WTC11 (cell line): ENCODE results near the gene EXD3.

Experiments used
- CREB1 ChIP-seq: sonication (generic); formaldehyde crosslinking; IDR thresholded peaks from 2 replicates; pipeline ENCODE4 v1.8.0; 2023; ENCODE audit warnings: mild to moderate bottlenecking, missing genetic modification reagents
- SMAD3 ChIP-seq: sonication (generic); formaldehyde crosslinking; IDR thresholded peaks from 2 replicates; pipeline ENCODE4 v1.8.0; 2022; ENCODE audit warnings: missing genetic modification reagents, mild to moderate bottlenecking, borderline replicate concordance
- TF ChIP-seq, protein P1 (sequence below): sonication (generic); formaldehyde crosslinking; IDR thresholded peaks from 2 replicates; pipeline ENCODE4 v1.8.1; 2022; ENCODE audit warnings: low read depth, mild to moderate bottlenecking, moderate library complexity, missing genetic modification reagents, borderline replicate concordance
- TF ChIP-seq, protein P2 (sequence below): fragments of 200-600 bp; IDR thresholded peaks from 2 replicates; pipeline ENCODE4 v1.8.0; 2022; ENCODE audit warnings: antibody characterized with exemption
- TF ChIP-seq, protein P3 (sequence below): sonication (generic); formaldehyde crosslinking; IDR thresholded peaks from 2 replicates; pipeline ENCODE4 v1.8.0; 2022; ENCODE audit warnings: missing genetic modification reagents
- TF ChIP-seq, protein P4 (sequence below): fragments of 250-450 bp; sonication (Bioruptor Pico); IDR thresholded peaks from 2 replicates; pipeline ENCODE4 v1.9.0; 2021; ENCODE audit warnings: mild to moderate bottlenecking

DNA sequence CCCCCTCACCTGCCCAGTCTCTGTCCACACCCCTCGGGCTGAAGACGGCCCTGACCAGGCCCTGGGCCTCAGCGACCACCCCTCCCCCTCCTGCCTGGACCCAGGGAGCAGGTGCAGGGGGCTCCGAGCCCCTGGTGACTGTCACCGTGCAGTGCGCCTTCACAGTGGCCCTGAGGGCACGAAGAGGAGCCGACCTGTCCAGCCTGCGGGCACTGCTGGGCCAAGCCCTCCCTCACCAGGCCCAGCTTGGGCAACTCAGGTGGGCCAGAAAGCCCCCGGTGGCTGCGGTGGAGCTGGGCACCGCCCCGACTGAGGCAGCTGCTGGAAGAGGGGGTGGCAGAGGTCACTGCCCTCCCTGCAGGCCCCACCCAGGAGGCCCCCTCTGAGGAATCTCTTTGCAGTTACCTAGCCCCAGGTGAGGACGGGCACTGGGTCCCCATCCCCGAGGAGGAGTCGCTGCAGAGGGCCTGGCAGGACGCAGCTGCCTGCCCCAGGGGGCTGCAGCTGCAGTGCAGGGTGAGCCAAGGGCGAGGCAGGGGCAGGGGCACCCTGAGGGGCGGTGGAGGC, 10.5 kb upstream of the EXD3 start:
- TF ChIP-seq, protein P1, sequence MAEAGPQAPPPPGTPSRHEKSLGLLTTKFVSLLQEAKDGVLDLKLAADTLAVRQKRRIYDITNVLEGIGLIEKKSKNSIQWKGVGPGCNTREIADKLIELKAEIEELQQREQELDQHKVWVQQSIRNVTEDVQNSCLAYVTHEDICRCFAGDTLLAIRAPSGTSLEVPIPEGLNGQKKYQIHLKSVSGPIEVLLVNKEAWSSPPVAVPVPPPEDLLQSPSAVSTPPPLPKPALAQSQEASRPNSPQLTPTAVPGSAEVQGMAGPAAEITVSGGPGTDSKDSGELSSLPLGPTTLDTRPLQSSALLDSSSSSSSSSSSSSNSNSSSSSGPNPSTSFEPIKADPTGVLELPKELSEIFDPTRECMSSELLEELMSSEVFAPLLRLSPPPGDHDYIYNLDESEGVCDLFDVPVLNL (CRISPR knock-in tag), result no peak
- TF ChIP-seq, protein P2, sequence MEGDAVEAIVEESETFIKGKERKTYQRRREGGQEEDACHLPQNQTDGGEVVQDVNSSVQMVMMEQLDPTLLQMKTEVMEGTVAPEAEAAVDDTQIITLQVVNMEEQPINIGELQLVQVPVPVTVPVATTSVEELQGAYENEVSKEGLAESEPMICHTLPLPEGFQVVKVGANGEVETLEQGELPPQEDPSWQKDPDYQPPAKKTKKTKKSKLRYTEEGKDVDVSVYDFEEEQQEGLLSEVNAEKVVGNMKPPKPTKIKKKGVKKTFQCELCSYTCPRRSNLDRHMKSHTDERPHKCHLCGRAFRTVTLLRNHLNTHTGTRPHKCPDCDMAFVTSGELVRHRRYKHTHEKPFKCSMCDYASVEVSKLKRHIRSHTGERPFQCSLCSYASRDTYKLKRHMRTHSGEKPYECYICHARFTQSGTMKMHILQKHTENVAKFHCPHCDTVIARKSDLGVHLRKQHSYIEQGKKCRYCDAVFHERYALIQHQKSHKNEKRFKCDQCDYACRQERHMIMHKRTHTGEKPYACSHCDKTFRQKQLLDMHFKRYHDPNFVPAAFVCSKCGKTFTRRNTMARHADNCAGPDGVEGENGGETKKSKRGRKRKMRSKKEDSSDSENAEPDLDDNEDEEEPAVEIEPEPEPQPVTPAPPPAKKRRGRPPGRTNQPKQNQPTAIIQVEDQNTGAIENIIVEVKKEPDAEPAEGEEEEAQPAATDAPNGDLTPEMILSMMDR, result no peak
- TF ChIP-seq, protein P3, sequence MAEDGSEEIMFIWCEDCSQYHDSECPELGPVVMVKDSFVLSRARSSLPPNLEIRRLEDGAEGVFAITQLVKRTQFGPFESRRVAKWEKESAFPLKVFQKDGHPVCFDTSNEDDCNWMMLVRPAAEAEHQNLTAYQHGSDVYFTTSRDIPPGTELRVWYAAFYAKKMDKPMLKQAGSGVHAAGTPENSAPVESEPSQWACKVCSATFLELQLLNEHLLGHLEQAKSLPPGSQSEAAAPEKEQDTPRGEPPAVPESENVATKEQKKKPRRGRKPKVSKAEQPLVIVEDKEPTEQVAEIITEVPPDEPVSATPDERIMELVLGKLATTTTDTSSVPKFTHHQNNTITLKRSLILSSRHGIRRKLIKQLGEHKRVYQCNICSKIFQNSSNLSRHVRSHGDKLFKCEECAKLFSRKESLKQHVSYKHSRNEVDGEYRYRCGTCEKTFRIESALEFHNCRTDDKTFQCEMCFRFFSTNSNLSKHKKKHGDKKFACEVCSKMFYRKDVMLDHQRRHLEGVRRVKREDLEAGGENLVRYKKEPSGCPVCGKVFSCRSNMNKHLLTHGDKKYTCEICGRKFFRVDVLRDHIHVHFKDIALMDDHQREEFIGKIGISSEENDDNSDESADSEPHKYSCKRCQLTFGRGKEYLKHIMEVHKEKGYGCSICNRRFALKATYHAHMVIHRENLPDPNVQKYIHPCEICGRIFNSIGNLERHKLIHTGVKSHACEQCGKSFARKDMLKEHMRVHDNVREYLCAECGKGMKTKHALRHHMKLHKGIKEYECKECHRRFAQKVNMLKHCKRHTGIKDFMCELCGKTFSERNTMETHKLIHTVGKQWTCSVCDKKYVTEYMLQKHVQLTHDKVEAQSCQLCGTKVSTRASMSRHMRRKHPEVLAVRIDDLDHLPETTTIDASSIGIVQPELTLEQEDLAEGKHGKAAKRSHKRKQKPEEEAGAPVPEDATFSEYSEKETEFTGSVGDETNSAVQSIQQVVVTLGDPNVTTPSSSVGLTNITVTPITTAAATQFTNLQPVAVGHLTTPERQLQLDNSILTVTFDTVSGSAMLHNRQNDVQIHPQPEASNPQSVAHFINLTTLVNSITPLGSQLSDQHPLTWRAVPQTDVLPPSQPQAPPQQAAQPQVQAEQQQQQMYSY (CRISPR knock-in tag), result no peak
- TF ChIP-seq, protein P4, sequence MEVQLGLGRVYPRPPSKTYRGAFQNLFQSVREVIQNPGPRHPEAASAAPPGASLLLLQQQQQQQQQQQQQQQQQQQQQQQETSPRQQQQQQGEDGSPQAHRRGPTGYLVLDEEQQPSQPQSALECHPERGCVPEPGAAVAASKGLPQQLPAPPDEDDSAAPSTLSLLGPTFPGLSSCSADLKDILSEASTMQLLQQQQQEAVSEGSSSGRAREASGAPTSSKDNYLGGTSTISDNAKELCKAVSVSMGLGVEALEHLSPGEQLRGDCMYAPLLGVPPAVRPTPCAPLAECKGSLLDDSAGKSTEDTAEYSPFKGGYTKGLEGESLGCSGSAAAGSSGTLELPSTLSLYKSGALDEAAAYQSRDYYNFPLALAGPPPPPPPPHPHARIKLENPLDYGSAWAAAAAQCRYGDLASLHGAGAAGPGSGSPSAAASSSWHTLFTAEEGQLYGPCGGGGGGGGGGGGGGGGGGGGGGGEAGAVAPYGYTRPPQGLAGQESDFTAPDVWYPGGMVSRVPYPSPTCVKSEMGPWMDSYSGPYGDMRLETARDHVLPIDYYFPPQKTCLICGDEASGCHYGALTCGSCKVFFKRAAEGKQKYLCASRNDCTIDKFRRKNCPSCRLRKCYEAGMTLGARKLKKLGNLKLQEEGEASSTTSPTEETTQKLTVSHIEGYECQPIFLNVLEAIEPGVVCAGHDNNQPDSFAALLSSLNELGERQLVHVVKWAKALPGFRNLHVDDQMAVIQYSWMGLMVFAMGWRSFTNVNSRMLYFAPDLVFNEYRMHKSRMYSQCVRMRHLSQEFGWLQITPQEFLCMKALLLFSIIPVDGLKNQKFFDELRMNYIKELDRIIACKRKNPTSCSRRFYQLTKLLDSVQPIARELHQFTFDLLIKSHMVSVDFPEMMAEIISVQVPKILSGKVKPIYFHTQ (CRISPR knock-in tag), result no peak
- TF ChIP-seq CREB1 (CRISPR knock-in tag) (no peak), SMAD3 (no peak)
